Measurements from ENCODE around the gene CA10. TPM values are rescaled to one million over a fixed set of nuclear protein-coding genes. Genes with fewer than 3 reads are reported as not detected.

Gene CA10
- total RNA-seq, 4 donors from 2014 or later = 0.96 to 4.1 (median 1.1) TPM; not detected in 1

DNA sequence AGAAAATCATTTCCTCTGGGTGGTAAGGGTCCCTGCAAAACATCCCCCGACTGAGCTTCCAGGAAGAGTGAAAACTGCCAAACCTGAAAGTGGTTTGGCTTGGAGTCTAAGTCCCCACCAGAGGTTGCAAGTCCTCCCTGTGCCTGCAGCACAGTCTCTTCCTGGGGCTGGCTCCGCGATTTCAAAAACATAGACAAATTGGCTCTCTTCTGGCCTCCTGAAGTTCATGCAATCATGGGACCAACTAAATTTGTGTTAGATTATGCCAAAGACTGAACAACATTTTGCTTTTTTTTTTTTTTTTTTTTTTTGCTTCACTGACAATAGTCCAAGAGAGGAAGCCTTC is 447.9 kb downstream of the CA10 start:
- Histone ChIP-seq H3K27ac (no peak overlapping the region), H3K4me1 (no peaks in the 10 kb centered on the region), H3K9me3 (no peaks in the 10 kb centered on the region), H3K4me3 (no peak overlapping the region), H3K36me3 (no peaks in the 10 kb centered on the region), H3K27me3 (no peaks in the 10 kb centered on the region)
- DNase-seq = no peak
- TF ChIP-seq EP300 (IDR thresholded peaks at IDR 0.05; ENCODE audit: low read depth) (no peak), CTCF (IDR thresholded peaks at IDR 0.05) (no peak), POLR2A (IDR thresholded peaks at IDR 0.05) (no peak), POLR2AphosphoS5 (IDR thresholded peaks at IDR 0.05) (no peak)
- in situ Hi-C loops (cut with MboI; ENCODE audit: low pct_ligation_motif_present in 1 of 4, low pct_unique_long_range_greater_than_20kb in 1 of 4, low sequenced_read_pairs in 3 of 4) = no loop called here
- intact Hi-C loops (cut with DNase I; ENCODE audit: low total_unique reads) = no loop called here
- 67% methylated on average over 3 of the region's 3 CpGs; no CpG with 5 or more reads in 1 of the 2 donors for WGBS, 2 donors (ENCODE audit: low coverage in 1 of 2)

- intact Hi-C loops (cut with DNase I; ENCODE audit: low total_unique reads) = no loop called here
- H3K27ac ChIP-seq = no peak overlapping the region
- no peak overlapping the region for H3K4me3 ChIP-seq
- WGBS, 2 donors (ENCODE audit: low coverage in 1 of 2) = 62% methylated on average over 5 to 7 of the region's 7 CpGs
- H3K4me1 ChIP-seq = no peaks in the 10 kb centered on the region
- no peaks in the 10 kb centered on the region for H3K36me3 ChIP-seq
- no peaks in the 10 kb centered on the region for H3K27me3 ChIP-seq
- no peak for TF ChIP-seq EP300 (IDR thresholded peaks at IDR 0.05; ENCODE audit: low read depth)
- no peak for TF ChIP-seq POLR2A (IDR thresholded peaks at IDR 0.05)
- TF ChIP-seq POLR2AphosphoS5 (IDR thresholded peaks at IDR 0.05) = no peak
- TF ChIP-seq CTCF (IDR thresholded peaks at IDR 0.05) = no peak
- in situ Hi-C loops (cut with MboI; ENCODE audit: low pct_ligation_motif_present in 1 of 4, low pct_unique_long_range_greater_than_20kb in 1 of 4, low sequenced_read_pairs in 3 of 4) = no loop called here
- H3K9me3 ChIP-seq = no peaks in the 10 kb centered on the region
- no peak for DNase-seq
These were observed 448.6 kb downstream of the CA10 start for GRCh38 chr17:51709694-51710633.

DNA sequence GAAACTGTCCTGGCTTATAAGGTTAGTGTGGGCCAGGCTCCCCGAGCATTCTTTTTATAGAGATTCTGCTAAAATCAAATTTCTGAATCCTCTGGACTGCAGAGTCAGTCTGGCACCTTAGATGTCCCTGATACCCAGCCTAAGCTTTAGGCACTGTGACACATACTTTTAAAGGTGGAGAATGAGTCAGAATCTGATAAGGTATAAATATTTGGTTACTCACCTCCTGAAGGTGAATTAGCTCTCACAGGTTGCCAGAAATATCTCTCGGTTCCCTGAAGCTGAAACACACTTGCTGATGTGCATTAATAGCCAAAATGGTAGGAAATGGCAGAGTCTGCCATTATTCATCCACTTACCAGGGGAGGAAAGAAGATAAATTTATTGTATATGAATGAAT is 451.3 kb downstream of the CA10 start:
- Histone ChIP-seq H3K9me3 (no peaks in the 10 kb centered on the region), H3K4me3 (no peak overlapping the region), H3K4me1 (no peaks in the 10 kb centered on the region), H3K27ac (no peak overlapping the region), H3K27me3 (no peaks in the 10 kb centered on the region), H3K36me3 (no peaks in the 10 kb centered on the region)
- intact Hi-C loops (cut with DNase I; ENCODE audit: low total_unique reads) (no loop called here), in situ Hi-C loops (cut with MboI; ENCODE audit: low pct_ligation_motif_present in 1 of 4, low pct_unique_long_range_greater_than_20kb in 1 of 4, low sequenced_read_pairs in 3 of 4) (no loop called here)
- 65% methylated on average over 2 of the region's 2 CpGs; no CpG with 5 or more reads in 1 of the 2 donors for WGBS, 2 donors (ENCODE audit: low coverage in 1 of 2)
- TF ChIP-seq EP300 (IDR thresholded peaks at IDR 0.05; ENCODE audit: low read depth) (no peak), CTCF (IDR thresholded peaks at IDR 0.05) (no peak), POLR2AphosphoS5 (IDR thresholded peaks at IDR 0.05) (no peak), POLR2A (IDR thresholded peaks at IDR 0.05) (no peak)
- no peak for DNase-seq

GRCh38 chr17:51706093-51706492 is 452.4 kb downstream of the CA10 start:
- in situ Hi-C loops (cut with MboI; ENCODE audit: low pct_ligation_motif_present in 1 of 4, low pct_unique_long_range_greater_than_20kb in 1 of 4, low sequenced_read_pairs in 3 of 4) = no loop called here
- H3K4me3 ChIP-seq = no peak overlapping the region
- no peaks in the 10 kb centered on the region for H3K4me1 ChIP-seq
- TF ChIP-seq CTCF (IDR thresholded peaks at IDR 0.05) (no peak), POLR2AphosphoS5 (IDR thresholded peaks at IDR 0.05) (no peak), EP300 (IDR thresholded peaks at IDR 0.05; ENCODE audit: low read depth) (no peak), POLR2A (IDR thresholded peaks at IDR 0.05) (no peak)
- DNase-seq = no peak
- WGBS, 2 donors (ENCODE audit: low coverage in 1 of 2) = 80 to 92% methylated on average over 1 of the region's 1 CpG
- H3K36me3 ChIP-seq = no peaks in the 10 kb centered on the region
- intact Hi-C loops (cut with DNase I; ENCODE audit: low total_unique reads) = no loop called here
- H3K27me3 ChIP-seq = no peaks in the 10 kb centered on the region
- H3K27ac ChIP-seq = no peak overlapping the region
- no peaks in the 10 kb centered on the region for H3K9me3 ChIP-seq

All from transverse colon (tissue), 4 donors.